ENCODE results near the gene NCOA6.
"Not testable (repeated sequence)": the region's sequence is repeated elsewhere in the genome, so short reads cannot be mapped to it uniquely, and the experiment has no call there.

The NCOA6 gene

DNA sequence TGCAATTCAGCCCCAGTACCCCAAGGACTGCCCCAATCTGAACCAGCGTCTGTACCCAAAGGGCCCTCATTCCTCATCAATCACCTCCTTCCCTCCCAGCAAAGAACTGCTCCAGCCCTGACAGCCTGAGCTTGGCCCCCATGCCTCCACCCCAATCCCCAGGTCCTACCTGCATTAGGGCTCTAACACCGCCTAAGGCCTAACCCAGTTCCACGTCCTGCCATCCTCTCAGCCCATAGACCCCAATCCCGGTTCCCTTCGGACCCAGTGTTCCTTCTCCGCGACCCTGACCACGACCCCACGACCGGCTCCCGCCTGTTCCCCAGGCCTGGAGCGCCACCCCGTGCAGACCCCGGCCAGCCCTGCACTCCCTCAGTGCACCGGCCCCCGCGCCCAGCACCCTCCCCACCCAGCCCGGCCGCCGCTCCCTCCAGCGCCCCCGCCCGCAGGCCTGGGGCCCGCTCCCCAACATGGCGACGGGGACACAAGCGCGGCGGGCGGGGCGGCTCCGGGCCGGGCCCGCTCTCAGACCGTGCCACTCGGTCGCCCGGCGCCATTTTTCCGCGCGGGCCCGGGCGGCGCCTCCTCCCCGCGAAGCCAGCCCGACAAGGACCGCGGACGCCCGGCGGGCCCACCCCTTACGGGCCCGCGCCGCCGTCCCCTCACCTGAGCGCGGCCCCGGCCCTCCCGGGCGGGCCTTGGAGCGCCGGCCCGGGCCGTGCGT, 483 bp downstream of the NCOA6 start:
- DNase-seq: peak; percentile 48

DNA sequence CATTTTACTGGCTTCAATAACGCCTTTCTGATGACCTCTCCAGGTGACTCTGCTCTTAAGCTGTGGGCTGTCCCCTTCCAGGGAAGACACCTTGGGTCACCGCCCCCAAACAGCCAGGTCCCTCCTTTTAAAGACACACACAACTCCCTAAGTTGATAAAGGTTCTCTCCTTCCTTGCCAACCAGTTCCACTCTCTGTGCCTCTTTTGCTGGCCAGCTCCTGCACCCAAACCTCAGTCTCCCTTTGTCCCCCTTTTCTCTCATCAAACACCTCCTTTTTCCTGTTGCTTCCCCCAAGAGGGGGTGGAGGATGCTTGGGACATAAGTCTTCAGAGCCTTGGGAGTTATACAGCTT, 1.0 kb downstream of the NCOA6 start:
- DNase-seq: peak; percentile 40

DNA sequence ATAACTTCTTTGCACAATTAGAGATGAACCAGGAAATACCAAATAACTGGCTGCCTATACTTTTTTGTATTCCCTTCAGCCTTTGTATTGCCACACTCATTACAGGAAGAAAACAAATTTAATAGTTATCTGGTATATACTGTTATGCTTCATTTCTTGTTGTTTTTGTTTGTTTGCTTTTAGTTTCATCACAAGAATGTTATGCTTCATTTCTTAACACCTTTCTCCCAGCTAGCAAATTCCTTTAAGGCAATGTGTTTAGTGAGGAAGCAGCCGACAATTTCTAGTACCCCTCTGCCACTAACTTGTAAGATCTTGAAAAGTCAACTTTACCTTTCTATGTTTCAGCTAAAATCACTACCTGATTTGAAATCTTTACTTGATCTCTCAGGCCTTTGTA, 1.4 kb downstream of the NCOA6 start:
- no peak for DNase-seq

DNA sequence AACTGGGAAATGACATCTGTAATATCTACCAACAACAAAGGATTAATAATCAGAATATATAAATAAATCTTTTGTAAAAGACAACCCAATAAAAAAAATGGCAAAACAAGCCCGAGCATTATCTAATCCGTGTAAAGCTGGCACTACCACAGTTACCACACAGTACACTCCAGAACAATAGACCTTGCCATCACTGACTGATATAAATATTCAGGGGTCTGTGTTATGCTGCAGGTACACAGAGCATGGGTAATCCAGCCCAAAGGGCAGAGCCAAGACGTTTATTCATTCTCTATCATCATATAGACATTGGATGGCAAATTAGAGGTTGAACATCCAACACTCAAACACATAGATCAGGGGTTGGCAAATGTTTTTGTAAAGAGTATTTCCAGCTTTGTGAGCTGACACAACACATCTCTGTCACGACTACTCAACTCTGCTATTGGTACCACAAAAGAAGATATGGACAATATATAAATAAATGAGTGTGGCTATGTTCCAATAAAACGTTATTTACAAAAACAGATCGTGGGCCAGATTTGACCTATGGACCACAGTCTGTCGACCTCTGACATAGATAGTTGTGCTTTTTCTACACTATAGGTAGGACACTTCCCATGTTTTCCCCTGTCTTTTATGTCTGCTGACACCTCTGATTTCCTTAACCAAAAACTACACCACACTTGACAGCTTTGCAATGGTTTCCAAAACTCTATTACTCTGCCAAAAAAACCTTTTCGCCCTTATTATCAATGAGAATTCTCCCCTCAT, 4.5 kb downstream of the NCOA6 start:
- DNase-seq: no peak

DNA sequence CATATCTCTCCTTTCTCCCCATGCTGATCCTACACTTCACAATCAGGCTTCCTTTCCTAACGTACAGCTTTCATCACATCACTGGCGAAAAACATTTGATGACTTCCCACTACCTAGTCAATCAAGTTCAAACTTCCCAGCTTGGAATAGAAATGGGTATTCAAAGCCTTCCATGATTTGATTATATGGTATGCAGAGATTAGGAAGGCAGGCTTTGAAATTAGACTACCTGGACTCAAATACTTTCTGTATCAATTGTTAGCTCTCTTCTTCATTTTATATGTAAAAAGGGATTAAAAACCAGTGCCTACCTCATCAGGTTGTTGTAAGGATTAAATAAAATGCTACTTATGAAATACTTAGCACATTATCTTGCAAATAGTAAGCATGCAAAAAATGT, 7.7 kb downstream of the NCOA6 start:
- DNase-seq: no peak

DNA sequence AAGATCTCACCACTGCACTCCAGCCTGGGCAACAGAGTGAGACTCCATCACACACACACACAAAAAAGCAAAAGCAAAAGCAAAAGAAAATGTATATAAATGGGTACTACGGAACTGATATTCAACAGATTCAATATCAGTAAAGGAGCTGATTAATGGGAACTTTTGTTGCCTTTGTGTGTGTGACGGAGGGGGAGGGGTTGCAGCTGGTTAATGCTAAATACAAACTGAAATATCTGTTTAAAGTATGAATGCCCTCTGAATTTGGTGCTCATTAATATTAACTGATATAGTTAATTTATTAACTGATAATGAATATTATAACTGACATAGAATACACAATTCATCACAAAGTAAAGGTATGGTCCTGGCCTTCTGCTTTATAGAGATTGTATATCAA, 8.4 kb downstream of the NCOA6 start:
- DNase-seq: no peak

DNA sequence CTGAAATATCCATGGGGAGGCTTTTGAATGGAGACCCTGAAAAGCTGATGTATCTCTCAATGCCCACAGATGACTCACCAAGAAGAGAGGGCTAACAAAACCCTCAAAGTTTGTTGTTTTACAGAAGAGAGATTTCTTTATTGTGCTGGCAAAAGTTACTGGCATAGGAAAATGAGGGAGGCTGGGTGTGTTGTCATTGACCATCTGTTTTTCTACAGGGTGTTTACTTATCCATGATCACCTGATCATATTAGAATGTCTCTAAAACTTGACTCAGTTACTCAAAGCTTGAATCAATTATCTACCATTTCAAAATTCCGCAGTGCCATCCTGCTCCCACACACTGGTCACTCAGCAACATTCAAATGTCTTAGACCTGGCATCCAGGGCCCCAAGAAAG, 9.8 kb downstream of the NCOA6 start:
- no peak for DNase-seq

DNA sequence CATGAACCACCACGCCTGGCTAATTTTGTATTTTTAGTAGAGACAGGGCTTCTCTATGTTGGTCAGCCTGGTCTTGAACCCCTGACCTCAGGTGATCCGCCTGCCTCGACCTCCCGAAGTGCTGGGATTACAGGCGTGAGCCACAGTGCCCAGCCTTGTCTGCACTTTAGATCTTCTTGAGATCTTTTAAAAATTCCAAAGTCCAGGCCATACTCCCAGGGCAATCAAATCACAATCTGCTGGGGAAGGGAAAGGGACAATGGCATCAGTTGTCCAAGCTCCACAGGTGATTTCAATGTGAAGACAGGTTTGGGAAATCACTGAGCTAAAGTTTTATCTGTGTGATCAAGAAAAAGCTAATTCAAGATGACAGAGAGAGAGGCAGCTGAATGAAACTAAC, 16.9 kb downstream of the NCOA6 start:
- no peak for DNase-seq

DNA sequence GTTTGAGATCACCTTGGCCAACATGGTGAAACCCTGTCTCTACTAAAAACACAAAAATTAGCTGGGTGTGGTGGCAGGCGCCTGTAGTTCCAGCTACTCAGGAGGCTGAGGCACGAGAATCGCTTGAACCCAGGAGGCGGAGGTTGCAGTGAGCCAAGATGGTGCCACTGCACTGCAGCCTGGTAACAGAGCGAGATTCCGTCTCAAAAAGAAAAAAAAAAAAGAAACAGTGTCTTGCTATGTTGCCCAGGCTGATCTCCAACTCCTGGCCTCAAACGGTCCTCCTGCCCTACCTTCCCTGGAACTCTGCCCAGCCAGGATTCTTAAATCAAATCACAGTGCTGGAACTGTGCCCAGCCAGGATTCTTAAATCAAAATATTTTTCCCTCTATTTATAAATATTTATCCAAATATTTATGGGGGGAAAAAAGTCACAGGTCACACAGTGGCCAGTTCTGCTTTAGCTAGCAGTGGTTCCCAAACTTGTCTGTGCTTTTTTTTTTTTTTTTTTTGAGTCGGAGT, 17.4 kb downstream of the NCOA6 start:
- not testable (repeated sequence) for DNase-seq

DNA sequence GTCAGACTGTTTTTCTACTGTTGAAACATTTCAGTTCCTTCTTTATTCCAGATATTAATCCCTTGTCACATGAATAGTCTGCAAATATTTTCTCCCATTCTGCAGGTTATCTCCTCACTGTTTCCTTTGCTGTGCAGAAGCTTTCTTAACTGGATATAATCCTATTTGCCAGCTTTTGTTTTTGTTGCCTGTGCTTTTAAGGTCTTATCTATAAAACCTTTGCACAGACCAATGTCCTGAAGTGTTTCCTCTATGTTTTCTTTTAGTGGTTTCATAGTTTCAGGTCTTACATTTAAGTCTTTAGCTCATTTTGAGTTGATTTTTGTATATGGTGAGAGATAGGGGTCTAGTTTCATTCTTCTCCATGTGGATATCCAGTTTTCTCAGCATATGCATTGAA, 19.2 kb downstream of the NCOA6 start:
- no peak for DNase-seq

DNA sequence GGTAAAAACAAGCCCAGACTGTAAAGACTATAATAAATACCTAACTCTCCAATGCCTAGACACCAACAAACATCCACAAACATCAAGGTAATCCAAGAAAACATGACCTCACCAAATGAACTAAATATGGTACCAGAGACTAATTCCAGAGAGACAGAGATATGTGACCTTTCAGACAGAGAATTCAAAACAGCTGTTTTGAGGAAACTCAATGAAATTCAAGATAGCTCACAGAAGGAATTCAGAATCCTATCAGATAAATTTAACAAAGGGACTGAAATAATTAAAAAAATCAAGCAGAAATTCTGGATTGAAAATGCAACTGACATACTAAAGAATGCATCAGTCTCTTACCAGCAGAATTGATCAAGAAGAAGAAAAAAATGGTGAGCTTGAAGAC, 26.6 kb downstream of the NCOA6 start:
- no peak for DNase-seq

DNA sequence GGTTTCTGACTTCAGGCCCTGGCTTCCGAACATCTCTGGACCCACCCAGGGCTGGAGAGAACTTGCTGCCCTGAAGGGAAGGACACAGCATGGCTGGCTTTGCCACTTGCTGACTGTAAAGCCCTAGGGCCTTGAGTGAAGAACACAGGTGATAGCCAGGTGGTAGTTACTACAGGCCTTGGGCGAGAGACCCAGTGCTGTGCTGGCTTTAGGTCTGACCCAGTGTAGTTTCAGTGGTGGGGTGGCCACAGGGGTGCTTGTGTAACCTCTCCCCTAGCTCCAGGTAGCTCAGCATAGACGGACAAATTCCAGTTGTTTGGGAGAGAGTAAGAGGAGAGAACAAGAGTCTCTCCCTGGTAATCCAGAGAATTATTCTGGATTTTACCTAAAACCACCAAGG, 27.1 kb downstream of the NCOA6 start:
- no peak for DNase-seq

DNA sequence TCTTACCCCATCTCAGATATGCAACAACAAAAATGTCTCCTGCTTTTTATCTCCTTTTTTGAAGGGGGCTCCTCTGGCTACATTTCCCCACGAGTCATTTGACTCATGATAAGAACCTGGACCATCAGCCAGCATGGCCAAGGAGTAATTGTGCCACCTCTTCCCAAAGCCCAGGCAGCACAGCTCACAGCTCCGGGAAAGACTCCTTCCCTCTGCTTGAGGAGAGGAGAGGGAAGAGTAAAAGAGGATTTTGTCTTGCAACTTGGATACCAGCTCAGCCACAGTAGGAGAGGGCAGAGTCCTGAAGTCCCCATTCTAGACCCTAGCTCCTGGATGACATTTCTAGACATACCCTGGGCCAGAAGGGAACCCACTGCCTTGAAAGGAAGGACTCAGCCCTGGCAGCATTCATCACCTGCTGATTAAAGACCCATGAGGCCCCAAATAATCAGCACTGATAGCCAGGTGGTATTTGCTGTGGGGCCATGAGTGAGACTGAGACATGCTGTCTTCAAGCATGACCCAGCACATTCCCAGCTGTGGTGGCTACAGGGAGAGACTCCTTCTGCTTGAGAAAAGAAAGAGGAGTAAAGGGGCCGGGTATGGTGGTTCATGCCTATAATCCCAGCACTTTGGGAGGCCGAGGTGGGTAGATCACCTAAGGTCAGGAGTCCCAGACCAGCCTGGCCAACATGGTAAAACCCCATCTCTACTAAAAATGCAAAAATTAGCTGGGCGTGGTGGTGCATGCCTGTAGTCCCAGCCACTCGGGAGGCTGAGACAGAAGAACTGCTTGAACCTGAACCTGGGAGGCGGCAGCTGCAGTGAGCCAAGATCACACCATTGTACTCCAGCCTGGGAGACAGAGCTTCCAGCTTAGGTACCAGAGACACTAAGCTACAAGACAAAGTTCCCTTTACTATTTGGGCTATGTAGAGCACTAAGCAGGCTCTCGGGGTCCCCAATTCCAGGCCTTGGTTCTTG, 28.1 kb downstream of the NCOA6 start:
- no peak for DNase-seq

DNA sequence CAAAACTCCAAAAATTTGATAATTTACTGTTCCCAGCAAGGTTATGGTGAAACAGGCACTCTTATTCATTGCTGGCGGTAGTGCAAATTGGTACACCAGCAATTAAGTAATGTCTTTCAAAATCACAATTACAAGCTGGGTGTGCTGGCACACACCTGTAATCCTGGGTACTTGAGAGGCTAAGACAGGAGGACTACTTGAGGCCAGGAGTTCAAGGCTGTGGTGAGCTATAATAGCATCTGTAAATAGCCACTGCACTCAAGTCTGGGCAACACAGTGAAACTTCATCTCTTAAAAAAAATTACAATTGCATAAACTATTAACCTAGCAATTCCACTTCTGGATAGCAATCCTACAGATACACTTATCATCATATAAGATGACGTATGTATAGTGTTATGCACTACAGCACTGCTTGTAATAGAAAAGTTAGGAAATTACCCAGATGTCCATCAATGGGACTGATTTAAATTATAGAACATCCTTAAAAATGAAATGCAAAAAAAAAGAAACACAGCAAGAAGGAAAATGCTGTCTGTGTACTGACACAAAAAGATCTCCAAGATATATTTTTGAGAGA, 31.4 kb downstream of the NCOA6 start:
- DNase-seq: no peak

DNA sequence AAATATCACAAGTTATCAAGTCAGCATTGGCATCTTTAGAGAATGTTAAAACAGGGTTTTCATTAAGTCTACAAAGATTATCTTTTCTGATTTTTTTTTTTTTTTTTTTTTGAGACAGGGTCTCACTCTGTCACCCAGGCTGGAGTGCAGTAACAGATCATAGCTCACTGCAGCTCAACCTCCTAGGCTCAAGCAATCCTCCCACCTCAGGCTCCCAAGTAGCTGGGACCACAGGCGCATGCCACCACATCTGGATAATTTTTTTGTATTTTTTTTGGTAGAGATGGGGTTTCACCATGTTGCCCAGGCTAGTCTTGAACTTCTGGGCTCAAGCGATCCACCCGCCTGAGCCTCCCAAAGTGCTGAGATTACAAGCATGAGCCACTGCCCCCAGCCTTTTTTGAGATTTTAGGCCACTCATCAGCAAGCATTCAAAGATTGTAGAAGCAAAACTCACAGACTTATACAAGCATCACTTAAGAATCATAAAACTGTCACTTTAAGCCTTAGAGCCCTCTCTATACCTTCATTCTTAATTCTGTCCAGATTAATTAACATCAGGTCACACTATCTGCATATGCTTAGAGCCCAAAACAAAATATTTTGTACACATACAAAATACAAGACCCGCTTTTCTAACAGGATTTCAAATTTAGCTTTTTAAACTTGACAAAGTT, 32.6 kb downstream of the NCOA6 start:
- no peak for DNase-seq

DNA sequence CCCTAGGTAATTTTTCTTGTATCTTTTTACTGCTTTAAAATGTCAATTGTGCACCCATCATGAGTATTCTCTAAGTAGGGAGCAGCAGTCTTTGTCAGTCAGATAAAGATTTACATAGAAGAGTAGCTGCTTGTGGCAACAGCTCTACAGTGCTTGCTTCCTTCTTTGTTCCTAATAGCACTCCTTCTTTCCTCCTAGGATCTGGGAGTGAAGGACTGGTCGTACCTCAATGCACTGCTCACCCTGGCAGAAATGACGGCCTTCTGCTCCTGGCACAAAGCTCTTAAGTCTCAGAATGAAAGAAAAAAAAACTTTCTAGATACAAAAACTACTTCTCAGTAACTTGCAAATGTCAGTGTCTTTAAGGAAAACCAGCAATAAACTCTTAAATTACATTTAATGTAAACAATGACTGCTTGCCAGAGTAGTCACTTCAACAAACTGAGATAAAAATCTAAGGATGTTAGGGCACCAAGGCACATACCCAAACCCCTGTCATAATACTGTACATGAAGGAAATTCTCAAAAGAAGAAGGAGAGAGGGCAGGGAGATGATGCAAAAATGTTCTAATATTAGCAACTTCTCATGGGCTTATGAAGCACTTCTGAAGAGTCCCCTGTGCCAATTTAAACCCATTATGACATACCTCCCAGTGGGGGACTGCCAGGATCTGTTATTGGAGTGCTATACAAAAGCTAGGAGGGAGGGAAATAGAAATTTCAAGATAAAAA, 34.0 kb downstream of the NCOA6 start:
- DNase-seq: peak; percentile 79

DNA sequence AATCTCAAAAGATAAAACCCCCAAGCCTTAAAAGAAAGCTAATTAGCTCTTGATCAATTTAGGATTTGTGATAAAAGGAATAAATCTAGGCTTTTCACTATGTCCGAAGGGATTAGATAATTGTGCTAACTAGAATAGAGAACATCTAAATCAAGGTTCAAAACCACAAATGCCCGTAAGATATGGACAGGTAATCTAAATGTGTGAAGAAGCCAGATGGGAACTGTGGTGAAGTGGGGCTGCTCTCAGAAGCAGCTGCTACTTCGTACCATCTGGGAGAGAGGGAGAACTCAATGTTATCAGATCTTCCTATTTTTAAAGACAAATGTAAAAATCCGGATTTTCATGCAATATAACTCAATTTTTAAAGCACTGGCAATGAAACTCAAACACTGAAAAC, 44.2 kb downstream of the NCOA6 start:
- DNase-seq: no peak

DNA sequence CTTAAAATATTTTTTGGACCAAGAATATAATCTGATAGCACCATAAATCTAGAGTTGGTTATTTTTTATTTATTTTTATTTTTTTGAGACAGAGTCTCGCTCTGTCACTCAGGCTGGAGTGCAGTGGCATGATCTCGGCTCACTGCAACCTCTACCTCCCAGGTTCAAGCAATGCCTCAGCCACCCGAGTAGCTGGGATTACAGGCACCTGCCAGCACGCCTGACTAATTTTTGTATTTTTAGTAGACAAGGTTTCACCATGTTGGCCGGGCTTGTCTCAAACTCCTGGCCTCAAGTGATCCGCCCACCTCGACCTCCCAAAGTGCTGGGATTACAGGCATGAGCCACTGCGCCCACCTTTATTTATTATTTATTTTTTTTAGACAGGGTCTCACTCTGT, 45.2 kb downstream of the NCOA6 start:
- not testable (repeated sequence) for DNase-seq

DNA sequence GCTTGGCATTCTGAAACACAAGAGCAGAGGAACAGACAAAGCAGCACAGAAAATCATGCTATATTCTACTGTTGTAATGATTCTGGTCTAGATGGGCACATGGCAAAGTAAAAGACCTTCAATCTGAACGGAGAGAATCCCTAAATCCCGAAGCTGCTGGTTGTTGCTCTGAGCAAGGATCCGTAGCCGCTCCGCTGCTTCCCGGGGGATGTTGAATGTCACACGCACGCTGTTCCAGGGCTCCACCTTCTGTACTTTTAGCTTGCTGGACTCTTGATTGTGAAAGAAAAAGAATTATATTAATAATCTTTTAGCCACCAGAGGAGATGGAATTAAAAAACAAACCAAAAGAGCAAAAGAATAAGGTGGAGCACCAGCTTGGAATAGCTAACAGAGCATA, 49.3 kb downstream of the NCOA6 start:
- DNase-seq: no peak

DNA sequence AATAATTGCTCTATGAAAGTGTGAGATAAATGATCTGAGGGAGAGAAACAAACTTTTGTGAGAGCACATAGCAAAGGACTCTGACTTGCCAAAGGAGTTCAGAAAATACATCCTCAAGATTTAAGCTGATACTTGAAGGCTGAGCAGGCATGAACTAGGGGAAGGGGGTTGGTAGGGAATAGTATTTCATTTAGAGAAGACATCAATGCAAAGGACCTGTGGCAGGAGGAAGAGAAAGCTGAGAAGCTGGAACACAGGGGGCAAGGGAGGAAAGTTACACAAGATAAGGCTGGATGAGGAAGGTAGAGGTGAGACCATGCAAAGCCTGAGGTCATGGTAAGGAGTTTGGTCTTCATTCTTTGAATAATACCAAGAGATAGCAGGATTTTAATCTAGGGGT, 50.6 kb downstream of the NCOA6 start:
- no peak for DNase-seq

DNA sequence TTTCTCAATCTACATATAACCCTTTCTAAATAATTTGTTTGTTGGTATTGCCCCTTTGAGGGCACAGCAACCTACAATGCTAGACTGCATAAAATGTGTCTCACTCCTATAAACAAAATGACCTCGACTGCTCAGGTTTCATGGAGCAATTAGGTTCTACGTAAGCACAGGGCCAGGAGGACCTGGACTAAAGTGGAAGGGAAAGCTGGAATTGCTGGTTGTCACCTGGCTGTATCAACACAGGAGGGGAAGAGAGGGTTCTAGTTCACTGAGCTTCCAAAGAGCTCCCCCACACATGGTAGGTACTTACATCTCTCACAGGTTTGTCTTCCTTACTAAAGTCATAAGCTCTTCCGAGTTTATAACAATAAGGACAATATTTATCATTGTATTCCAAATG, 51.0 kb downstream of the NCOA6 start:
- DNase-seq: no peak

DNA sequence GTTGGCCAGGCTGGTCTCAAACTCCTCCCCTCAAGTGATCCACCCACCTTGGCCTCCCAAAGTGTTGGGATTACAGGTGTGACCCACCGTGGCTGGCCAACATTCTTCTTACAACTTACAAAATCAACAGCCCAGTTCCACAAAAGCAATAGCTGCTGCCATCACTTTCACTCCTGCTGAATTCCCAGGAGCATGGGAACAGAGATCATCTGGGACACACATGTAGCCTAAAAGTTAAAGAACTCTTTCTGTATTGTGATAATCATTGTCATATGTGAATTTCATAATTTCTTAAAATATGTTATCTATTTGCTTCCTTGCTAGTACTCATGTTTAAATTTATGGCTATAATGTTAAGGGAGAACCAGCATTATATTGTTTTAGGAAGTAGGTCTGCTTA, 51.7 kb downstream of the NCOA6 start:
- peak; percentile 29 for DNase-seq
